ENCODE data around the gene ARL6IP5.

Gene ARL6IP5

GRCh38 chr3:69085833-69086722, 1.3 kb downstream of the ARL6IP5 start:
- DNase-seq (ENCODE audit: low spot score) = no peak
- no peak for TF ChIP-seq CTCF (IDR thresholded peaks at IDR 0.05; ENCODE audit: borderline replicate concordance, control extremely low read depth, extremely low read depth, insufficient read depth, missing control alignments)
- in situ Hi-C loops (cut with MboI; ENCODE audit: low sequenced_read_pairs, unreplicated experiment) = no loop called here

DNA sequence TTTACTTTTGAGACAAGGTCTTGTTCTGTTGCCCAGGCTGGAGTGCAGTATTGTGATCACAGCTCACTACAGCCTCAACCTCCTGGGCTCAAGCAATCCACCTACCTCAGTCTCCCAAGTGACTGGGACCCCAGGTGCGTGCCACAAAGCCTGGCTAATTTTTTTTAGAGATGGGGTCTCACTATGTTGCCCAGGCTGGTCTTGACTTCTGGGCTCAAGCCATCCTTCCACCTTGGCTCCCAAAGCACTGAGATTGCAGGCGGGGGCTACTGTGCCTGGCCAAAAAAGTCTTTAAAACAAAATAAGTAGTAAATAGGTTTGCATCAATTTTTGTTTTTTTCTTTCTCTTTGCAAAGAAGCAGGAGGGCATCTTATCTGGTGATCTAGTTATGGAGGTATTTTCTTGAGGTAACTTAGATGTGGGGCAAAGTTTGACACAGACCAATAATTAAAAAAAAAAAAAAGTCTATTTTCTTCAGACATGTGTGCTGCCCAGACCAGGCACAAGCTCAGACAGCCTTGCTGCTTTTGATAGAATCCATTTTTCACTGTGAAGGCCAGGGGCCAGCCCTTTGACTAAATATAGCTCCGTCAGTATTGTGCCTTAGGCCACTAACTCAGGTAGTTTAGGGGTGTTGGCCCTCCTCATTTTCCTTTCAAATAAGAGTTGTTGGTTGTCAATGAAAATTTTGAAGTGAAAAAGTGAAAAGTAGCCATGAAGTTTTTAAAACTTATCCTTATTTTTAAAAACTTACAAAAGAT, 2.5 kb downstream of the ARL6IP5 start:
- DNase-seq (ENCODE audit: low spot score) = no peak
- TF ChIP-seq CTCF (IDR thresholded peaks at IDR 0.05; ENCODE audit: borderline replicate concordance, control extremely low read depth, extremely low read depth, insufficient read depth, missing control alignments) = no peak
- in situ Hi-C loops (cut with MboI; ENCODE audit: low sequenced_read_pairs, unreplicated experiment) = no loop called here

DNA sequence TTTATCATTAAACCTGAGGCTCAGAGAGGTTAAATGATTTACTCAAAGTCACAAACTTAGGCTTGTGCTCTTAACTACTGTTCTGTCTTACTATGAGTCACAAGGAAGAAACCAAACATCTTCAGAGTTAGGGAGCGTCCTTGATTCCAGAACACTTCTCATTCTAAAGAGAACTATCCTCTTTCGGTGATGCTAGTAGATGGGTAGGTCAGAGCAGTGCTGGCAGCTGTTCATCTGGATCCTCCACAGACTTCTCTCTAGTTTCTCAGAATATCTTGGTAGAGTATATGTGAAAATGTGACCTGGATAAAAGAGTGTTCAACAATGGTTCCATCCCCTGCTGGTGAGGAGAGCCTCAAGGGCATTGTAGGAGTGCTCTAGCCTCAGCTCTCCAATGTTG, 3.3 kb downstream of the ARL6IP5 start:
- TF ChIP-seq CTCF (IDR thresholded peaks at IDR 0.05; ENCODE audit: borderline replicate concordance, control extremely low read depth, extremely low read depth, insufficient read depth, missing control alignments) = no peak
- in situ Hi-C loops (cut with MboI; ENCODE audit: low sequenced_read_pairs, unreplicated experiment) = no loop called here
- no peak for DNase-seq (ENCODE audit: low spot score)

DNA sequence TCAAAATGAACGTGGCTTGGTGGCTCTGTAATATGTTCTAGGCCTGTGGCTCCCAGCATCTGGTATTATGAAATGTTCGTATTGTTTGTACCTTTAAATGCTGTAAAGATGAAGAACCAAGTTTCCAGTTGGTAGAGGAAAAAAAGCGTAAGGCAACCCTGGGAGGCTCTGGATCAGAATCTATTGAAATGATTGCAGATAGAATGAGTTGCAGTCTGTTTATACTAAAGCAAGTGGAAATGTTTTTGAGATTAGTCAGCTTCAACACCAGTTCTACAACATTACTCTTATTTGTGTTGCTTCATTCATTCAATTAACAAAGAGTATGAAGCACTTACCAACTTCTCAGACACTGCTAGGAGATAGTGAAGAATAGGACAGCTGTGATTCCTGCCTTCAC, 5.3 kb downstream of the ARL6IP5 start:
- TF ChIP-seq CTCF (IDR thresholded peaks at IDR 0.05; ENCODE audit: borderline replicate concordance, control extremely low read depth, extremely low read depth, insufficient read depth, missing control alignments) = no peak
- in situ Hi-C loops (cut with MboI; ENCODE audit: low sequenced_read_pairs, unreplicated experiment) = no loop called here
- DNase-seq (ENCODE audit: low spot score) = no peak

- in situ Hi-C loops (cut with MboI; ENCODE audit: low sequenced_read_pairs, unreplicated experiment) = no loop called here
- no peak for DNase-seq (ENCODE audit: low spot score)
- no peak for TF ChIP-seq CTCF (IDR thresholded peaks at IDR 0.05; ENCODE audit: borderline replicate concordance, control extremely low read depth, extremely low read depth, insufficient read depth, missing control alignments)
Measured at GRCh38 chr3:69091389-69092029, 6.8 kb downstream of the ARL6IP5 start.

- in situ Hi-C loops (cut with MboI; ENCODE audit: low sequenced_read_pairs, unreplicated experiment) = no loop called here
- no peak for TF ChIP-seq CTCF (IDR thresholded peaks at IDR 0.05; ENCODE audit: borderline replicate concordance, control extremely low read depth, extremely low read depth, insufficient read depth, missing control alignments)
- DNase-seq (ENCODE audit: low spot score) = no peak
Measured at GRCh38 chr3:69092030-69092516, 7.3 kb downstream of the ARL6IP5 start.
